Stimulated activated CD4-positive, alpha-beta T cell treated with anti-CD3 and anti-CD28 coated beads, Interleukin-2, amount 100 ng/mL, for 48 hours (primary cell): ENCODE measurements around the gene TRIM66.
A peak's percentile ranks its signal among the peaks of the same experiment; 100 is the strongest.

Source experiments
- DNase-seq, 2 donors: peaks; one replicate each; pipeline ENCODE4 v3.0.0-alpha.2; 2020

The TRIM66 gene, protein sequence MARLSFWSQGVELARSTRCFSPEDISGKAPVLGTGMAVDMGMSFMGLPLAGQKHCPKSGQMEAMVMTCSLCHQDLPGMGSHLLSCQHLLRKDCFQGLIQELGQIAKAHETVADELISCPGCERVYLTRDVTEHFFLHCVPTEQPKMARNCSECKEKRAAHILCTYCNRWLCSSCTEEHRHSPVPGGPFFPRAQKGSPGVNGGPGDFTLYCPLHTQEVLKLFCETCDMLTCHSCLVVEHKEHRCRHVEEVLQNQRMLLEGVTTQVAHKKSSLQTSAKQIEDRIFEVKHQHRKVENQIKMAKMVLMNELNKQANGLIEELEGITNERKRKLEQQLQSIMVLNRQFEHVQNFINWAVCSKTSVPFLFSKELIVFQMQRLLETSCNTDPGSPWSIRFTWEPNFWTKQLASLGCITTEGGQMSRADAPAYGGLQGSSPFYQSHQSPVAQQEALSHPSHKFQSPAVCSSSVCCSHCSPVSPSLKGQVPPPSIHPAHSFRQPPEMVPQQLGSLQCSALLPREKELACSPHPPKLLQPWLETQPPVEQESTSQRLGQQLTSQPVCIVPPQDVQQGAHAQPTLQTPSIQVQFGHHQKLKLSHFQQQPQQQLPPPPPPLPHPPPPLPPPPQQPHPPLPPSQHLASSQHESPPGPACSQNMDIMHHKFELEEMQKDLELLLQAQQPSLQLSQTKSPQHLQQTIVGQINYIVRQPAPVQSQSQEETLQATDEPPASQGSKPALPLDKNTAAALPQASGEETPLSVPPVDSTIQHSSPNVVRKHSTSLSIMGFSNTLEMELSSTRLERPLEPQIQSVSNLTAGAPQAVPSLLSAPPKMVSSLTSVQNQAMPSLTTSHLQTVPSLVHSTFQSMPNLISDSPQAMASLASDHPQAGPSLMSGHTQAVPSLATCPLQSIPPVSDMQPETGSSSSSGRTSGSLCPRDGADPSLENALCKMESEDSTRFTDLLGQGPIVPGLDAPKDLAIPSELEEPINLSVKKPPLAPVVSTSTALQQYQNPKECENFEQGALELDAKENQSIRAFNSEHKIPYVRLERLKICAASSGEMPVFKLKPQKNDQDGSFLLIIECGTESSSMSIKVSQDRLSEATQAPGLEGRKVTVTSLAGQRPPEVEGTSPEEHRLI (N-terminal part only)

DNA sequence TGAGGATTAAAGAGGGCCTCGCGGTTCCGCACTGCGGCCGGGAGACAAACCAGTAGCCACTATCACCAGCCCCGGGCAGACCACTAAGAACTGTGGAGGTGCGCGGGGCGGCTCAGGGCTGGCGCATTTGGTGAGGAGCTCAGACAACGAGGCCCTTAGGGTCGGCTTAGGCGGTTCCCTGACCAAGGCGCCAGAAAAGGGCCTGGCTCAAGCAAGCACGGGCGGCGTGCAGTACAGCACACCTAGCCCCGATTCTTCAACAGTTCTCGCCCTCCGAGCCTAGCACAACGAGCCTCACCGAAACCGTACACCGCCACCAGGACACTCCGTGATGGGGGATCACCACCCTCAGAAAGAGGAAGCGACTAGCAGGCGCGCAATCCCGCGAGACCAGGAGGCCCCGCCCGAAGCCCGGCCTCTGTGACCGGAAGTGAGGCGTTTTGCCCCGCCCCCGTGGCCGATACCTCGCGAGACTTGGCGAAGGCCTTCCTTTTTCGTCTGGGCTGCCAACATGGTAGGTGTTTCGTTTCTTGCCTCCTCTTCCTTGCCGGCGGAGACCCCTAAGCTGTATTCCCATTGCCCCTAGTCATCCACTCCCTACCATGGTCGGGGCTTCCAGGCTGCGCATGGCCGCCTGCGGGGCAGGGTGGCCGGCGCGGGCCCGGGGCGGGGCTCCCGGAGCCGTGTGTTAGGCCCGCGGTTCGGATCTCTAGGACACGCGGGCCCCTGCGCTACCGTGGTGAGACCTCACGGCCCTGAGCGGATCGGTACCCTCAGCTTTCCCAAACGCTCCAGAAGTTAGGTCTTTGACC, at the start of gene TRIM66, which contains the start of gene RPL27A:
TSS of gene TRIM66 (minus strand) at position 363 of the 812 bp plus-strand sequence. CDS start 10,391 bp downstream, outside the sequence.
TSS of gene RPL27A (plus strand) at position 490 of the 812 bp plus-strand sequence. CDS start at position 512, 22 bp downstream.
- DNase-seq = peak; percentile 99

DNA sequence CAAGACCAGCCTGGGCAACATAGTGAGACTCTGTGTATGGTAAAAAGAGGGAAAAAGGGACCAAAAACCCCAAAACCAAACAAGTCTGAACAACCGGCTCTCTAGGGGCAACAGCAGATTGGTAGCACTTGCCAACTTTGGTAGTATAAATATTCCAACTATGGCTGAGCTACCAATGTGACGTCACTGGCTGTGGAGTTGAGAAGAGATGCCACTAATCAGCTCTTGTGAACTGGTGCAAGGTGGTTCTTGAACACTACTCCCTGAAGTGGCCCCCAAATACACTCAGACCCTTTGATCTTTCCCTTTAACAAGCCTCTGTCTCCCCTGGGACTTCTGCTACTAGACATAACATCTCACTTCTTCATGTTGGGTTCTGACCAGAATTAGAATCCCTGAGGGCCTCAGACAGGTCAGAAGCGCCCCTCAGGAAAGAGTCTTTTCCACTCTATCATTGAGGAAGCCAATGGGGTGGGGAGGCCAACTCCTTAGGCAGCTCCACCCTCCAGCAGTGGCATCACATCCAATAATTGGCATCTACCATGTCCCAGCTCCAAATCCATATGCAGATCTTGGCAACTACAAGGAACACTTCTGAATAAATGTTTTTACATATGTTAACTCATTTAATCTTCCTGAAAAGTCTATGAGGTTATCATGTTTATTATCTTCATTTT, 49.3 kb upstream of the TRIM66 start:
- no peak for DNase-seq

DNA sequence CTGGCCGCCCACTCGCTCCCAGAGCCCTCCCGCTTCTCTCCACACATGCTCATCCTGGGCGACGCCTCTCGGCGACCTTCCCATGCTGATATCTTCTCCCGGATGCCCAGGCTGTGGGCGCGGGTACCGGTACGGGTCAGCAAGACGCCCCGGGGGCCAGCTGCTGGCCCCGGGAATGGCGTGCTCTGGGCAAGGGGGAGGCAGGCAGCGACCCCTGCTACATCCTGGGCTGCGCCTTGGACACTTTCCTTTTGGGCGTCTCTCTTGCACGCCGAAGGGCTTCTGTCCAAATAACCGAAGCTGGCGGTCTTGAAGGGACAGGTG, 48.2 kb upstream of the TRIM66 start:
- DNase-seq = no peak

DNA sequence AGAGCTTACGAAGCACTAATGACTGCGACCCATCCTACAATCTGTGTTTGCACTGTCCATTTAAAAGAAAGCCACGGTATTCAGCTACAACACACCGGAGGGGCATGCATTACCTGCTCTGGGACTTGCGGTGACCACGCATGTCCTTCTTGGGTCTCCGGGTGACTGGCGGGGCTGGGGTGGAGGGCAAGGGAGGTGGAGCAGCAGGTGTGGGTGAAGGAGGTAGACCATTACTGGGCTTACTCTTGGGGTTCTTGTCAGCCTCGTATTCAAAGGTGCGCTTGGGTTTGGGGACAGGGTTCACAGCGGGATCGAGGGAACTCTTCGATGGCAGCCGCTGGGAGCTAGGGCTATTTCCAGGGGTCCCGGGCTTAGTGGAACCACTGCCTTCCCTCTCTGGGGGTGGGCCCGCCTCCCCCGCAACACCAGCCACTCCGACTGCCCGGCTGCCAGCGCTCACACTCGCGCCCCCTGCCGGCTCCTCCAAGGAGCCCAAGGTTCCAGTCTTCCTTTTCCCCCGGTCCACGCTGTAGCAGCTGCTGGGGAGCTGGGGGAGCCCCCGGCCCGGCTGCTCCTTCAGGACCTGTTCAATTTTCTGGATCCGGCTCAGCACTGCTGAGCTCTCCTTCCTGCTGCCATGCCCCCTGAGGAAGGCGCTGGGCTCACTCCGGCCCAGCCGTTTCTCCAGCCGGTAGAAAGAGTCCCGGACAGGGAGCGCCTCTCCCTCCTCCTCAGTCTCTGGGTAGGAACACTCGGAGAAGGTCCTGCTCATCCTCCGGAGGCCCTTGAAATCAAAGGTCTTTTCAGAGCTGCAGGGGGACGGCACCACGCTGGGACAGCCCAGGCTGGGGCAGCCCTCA, 47.6 kb upstream of the TRIM66 start:
- no peak for DNase-seq

DNA sequence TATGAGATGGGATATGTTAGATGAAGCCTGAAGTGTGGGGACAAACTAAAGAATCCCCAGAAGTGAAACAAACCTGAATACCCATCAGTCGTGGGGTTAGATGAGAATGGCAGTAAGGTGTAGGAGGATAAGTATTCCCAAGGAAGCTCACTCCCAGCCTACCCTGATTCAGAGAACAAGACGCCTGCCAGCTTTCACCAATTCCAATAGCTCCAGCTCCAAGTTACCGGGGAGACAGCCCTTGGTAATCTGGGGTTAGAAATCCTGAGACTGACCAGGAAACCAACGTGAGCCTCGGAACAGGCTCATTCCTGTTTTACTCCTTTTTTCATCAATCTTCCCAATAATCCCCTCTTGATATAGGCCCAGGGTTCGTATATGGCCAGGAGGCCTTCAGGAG, 46.6 kb upstream of the TRIM66 start:
- no peak for DNase-seq

DNA sequence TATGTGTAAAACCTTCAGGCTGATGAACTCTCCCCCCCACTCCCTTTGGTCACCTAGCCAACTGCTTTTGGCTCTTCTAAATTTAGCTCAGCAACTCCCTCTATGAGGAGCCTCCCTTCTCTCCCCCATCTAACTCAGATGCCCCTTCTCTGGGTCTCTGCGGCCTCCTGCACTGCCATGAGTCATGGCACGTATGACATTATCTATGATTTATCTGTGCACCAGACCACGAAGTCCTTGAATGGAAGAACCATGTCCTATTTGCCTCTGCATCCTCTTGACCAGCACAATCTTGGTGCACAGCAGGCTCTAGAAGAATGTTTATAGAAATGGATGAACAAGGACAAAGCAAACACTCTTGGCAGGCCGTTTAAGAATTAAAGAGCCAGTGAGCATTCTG, 46.1 kb upstream of the TRIM66 start:
- no peak for DNase-seq

DNA sequence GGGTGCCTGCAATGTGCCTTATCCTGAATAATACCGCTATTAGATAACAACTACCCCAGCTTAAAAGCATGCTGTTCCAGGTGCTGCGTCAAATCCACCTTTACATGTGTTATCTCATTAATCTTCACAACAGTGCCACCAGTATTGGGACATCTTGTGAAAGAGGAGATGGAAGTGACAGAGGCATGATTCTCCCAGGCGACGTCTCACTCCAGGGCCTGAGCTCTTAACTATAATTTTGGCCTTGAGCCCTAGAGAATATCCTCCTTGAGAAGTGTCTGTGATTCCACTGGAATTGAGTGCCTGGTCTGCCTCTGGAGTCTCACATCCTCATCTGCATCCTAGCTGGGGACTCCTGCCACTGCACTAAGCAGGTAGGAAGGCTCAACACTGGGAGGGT, 43.9 kb upstream of the TRIM66 start:
- DNase-seq = no peak

DNA sequence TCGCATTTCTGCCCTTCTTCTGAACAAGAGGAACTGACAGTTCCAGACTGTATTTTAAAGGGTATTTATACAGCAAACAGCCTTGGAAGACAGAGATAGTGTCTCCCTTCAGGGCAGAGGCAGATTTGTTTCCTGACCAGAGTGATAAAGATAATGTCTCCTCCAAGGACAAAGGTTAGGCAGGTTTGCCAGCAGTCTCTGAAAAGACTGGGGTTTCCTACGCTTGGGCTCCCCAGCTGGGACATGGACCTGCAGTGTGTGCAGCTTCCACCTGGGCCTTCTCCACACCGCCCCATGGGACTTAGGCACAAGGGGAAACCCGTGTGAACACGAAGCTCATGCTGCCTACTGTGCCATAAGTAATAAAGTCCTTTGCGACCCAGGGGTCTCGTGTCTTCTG, 42.2 kb upstream of the TRIM66 start:
- DNase-seq = no peak

DNA sequence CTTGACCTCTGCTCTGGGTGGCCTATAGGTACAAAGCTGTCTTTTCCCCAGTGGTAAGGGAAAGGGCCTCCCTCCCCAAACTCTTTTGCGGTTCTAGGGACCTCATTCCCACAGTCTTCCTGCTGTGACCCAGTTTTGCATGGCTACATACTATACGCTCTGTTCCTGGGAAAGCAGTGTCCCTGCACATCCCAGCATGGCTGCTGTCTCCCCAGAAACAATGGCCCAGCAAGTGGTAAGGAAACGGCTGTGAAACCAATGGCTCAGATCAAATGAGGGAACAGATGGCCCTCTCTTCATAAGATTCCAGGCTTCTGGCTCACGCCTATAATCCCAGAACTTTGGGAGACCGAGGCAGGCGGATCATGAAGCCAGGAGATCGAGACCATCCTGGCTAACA, 41.2 kb upstream of the TRIM66 start:
- DNase-seq = no peak

DNA sequence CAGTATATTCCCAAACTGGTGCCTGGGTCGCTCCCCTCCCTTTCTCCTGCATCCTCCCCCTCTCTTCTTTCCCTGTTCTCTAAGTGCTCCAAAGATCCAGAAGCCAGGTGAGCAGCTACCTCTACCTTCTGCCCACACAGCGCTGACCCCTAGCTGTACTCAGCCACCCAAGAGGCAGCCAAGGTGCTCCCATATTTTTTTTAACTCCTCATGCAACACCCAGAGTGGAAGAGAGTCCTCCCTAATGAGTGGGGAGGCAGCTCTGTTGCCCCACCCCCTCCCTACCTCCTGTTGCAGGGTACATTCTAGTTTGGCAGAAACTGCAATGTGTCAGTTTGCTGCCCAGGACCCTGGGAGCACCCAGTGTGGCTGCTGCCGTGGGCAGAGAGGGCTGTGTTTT, 40.3 kb upstream of the TRIM66 start:
- DNase-seq = no peak

DNA sequence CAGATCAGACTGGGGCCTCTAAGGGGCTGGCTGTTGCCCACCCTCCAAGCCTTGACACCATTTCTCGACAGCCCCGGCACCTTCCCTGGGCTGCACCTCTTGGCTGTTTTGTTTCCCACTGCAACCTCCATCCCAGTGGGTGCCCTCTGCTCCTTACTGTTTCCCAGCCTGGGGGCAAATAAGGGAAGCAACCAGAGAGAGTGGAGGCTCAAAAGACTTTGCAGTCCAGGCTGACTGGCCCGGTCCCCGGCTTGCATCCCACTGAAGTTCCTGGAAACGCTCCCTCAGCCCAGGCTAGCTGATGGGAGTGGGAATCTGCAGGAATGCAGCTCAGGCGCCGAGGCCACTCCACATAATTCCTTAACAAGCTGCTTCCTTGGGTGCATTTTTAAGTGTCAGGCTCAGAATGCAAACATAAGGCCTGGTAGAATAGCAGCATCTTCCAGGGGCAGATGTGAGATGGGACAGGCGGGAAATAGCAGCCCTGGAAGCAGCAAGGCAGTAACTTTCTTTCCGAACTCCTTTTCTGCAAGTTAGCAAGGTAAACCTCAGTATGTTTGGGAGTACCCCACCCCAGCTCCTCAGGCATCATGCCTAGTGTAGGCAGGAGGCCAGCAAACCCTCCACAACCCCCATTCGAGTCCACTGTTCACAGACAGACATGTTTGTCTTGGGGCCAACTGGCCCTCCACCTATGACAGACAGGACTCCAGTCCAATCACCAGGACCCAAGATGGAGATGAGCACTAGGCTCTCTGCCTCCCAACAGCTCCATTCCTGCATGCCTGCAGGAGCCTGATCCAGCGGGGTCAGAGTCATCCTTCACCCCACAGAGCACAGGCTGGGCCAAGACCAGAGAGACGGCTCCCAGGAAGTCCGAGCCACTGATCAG, 39.4 kb upstream of the TRIM66 start:
- no peak for DNase-seq

DNA sequence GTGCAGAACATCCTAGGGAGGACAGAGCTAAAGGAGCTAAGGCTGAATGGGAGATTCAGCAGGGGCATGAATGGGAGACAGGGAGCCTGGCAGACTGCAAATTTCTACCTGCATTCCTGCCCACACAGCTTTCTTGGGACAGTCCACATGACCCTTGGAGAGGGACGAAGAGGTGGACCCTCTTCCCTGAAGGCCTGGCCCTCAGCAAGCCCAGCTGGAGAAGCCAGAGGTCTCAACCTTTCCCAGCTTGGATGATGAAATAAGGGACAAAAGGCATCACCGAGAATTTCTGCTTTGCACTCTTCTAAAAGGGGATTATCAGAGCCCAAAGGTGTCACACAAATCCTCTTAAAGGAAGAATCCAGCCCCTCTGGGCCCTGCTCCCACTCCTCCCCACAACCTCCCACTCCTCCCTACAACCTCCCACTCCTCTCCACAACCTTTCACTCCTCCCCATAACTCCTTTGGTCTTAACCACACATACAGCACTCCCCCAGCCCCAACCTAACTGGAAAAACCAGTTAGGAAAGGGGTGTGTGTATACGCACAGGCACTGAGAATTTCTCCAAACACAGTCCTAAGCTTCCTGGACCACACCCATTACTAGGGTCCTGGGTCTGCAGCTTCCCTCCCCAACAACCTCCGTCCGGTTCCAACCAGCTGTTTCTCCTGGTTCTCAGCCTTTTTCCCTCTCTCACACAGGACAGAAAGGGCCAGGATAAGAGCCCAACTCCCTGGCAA, 38.6 kb upstream of the TRIM66 start:
- DNase-seq = no peak

DNA sequence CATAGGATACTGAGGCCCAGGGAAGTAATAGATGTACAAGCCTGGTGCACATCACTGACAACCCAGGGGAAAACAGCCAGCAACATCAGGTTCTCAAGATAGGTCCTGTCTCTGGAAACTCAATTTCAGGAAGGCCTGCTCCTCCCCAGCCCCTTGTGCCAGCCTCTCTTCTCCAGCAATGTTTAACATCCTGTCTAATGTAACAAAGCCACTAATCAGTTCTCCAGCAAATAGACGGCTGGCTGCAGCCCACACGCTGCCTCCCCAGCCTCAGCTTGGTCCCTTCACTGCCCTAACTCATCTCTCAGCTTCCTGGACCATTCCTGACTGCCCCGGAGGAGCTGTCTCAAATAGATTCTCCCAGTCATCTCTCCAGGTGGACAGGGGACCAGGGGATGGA, 37.9 kb upstream of the TRIM66 start:
- DNase-seq = no peak

DNA sequence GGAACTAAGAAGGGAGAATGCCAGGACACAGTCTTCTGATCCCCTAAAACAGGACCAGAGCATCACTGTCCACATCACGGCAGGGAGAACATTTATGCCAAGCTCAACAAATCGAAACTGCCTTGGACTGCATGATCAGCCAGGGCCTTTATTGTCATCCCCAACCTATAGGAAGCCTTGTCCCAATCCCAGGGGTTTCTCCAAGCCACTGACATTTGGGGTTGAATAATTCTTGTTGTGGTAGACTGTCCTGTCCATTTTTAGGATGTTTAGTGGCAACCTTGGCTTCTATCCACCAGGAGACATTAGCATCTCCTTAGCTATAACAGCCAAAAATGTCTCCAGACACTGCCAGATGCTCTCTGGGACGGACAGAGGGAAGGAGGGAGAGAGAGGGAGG, 37.3 kb upstream of the TRIM66 start:
- no peak for DNase-seq

DNA sequence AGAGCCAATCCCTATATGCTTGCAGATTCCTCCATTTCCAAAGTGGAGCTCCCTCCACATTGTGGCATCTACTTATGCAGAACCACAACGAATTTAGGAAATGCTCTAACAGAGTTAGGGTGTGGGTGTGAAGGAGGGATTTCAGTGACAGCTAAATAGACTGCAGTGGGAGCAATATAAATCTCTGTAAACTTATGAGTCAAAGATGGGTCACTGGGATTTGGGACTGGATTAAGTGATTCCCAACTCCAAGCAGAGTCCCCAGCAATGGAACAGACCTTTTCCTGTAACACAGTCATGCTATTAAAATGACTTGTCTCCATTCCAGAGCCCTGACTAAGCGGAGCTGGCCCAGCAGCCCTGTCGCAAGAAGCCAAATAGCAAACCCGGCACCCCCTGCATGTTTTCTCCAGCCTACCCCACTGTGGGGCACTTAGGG, 36.8 kb upstream of the TRIM66 start:
- DNase-seq = no peak

DNA sequence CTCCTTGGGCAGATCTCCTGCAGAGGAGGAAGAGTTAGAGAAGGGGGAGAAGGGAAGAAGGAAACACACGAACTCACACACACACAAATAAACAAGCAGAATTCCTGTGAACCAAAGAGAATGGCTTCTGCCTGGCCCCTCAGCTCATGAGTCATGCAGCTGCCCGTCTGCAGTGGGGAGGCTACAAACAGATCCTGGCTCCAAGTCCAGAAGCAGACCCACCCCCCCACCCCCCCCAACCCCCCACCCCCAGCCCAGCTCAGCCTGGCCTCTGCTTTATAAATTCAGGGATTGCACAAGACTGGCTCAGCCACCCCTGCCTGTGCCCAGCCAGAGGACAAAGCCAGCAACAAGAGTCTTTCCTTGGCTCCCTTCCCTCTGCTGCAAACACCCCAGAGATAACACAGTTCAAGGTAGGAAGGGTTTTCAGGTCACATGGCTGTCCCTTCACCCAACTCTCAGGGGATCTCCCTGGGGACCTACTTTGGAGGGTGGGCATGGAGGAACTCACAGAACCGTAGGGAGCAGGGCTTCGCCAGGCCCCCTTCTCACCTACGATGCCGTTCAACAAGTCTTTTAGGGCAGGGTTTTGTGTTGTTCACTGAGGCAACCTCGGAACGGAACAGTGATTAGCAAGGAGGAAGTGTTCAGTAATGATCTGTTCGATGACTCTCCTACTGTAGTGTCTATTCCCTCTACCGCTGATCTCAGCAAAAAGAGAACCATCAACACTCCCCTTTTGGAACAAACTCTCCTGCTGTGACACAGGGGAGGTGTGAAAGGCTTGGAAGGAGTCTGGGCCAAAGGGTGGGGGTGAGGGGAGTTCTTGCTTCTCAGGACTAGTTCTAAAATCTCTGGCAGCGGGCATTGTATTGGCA, 35.6 kb upstream of the TRIM66 start:
- no peak for DNase-seq

DNA sequence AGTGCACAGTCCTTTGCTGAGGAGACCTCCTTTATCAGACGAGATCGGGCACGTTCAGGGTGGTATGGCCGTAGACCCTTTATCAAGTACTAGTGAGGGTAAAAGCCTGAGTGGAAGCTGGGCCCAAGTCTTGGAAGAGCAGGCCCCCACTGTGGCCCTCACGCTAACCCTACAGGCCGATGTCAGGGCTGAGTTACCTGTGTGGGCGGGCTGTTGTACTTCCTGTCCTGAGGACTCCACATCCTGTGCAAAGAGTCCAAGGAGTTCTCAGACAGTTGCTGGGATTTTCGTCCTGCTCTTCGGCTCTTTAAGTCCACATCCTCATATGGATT, 35.0 kb upstream of the TRIM66 start:
- DNase-seq = no peak

DNA sequence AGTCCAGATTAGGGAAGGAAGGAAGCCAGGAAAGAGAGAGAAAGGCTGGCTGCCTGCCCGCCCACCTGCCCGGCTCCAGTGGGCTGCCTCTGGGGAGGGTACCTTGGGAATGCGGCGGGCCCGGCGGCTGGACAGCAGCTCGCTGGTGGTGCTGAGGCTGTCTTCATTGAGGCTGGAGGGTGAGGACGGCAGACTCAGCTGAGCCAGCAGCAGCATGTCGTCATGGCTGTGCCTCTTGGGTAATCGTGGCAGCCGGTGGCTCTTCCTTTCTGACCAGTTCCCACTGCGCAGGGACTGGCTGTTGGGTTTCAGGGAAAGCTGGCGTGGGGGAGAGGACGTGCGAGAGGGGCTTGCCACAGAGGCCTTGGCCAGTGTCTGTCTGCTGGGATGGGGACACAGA, 33.0 kb upstream of the TRIM66 start:
- DNase-seq = no peak
